HepG2 (cell line): ENCODE results near the gene PDE2A. TPM values are rescaled to one million over a fixed set of nuclear protein-coding genes. Genes with fewer than 3 reads are reported as not detected.

Experiments
- ATAC-seq: fragments of 200-7000 bp; cut with Tn5 transposase; 3 replicates; pipeline ENCODE4 v1.9.1; 2020; ENCODE audit warnings: mild to moderate bottlenecking, moderate library complexity
- BruUV-seq: library from RNA; stranded (reverse); fragments of 400-500 nt; replicated peaks from 2 replicates; lab custom pipeline; 2021; lab: Mats Ljungman, UMichigan
- CTCF ChIA-PET: fragments of 300-600 bp; formaldehyde crosslinking; extraction: SDS; loops from one replicate; lab custom pipeline; 2021; ENCODE audit warnings: low total read pairs, inconsistent platforms, low intra/inter-chr PET ratio; lab: Yijun Ruan, JAX
- POLR2A ChIA-PET: fragments of 350-600 bp; sonication (Branson Sonifier 250); formaldehyde crosslinking; loops from one replicate; lab custom pipeline; 2020; ENCODE audit warnings: antibody characterized with exemption, inconsistent platforms; lab: Yijun Ruan, JAX
- DNase-seq: peaks from one replicate; pipeline ENCODE4 v3.0.0-alpha.2; 2015; ENCODE audit warnings: low spot score
- FAIRE-seq: peaks from 3 replicates; lab custom pipeline; 2011; peaks lifted over from hg19 to GRCh38; lab: Jason Lieb, UNC
- H2AFZ ChIP-seq: one replicate; pipeline ENCODE4 v1.6.1; 2011; ENCODE audit warnings: low read length, inconsistent platforms
- H3K27ac ChIP-seq: fragments of 300-600 bp; 3 replicates; pipeline ENCODE4 v1.8.0; 2011; ENCODE audit warnings: mixed run types, mild to moderate bottlenecking, mixed read lengths, low read length, inconsistent platforms; ENCODE audit not compliant: insufficient read depth; ENCODE audit errors: extremely low read length
- H3K27me3 ChIP-seq, 2 experiments: fragments of 200-600 bp in 1 of 2; 2 replicates in 1 of 2; 3 replicates in 1 of 2; pipeline versions ENCODE4 v1.6.0 to v1.8.0; 2011; ENCODE audit warnings: low read length in 2 of 2, mild to moderate bottlenecking in 2 of 2, moderate library complexity in 2 of 2, inconsistent platforms in 1 of 2; ENCODE audit not compliant: insufficient read depth in 2 of 2, control insufficient read depth in 1 of 2
- H3K36me3 ChIP-seq, 2 experiments: fragments of 200-600 bp in 1 of 2; replicated peaks in 1 of 2; 2 replicates in 1 of 2; 3 replicates in 1 of 2; pipeline versions ENCODE4 v1.5.1 to v1.8.0; 2011; ENCODE audit warnings: low read length in 2 of 2, inconsistent platforms in 1 of 2; ENCODE audit not compliant: insufficient read depth in 2 of 2, control insufficient read depth in 1 of 2
- H3K4me1 ChIP-seq: 2 replicates; pipeline ENCODE4 v1.5.1; 2012; ENCODE audit warnings: low read length, inconsistent platforms; ENCODE audit not compliant: insufficient read depth
- H3K4me2 ChIP-seq: 2 replicates; pipeline ENCODE4 v1.6.0; 2011; ENCODE audit warnings: low read depth, low read length, inconsistent platforms
- H3K4me3 ChIP-seq, 3 experiments: fragments of 200-600 bp in 1 of 3; sonication (generic), shearing (Covaris generic) in 1 of 3; replicated peaks in 1 of 3; 2 replicates each; pipeline ENCODE4 v1.5.1; 2011 to 2016; ENCODE audit warnings: low read length in 3 of 3, inconsistent platforms in 2 of 3, low read depth in 2 of 3, mild to moderate bottlenecking in 2 of 3, control low read depth in 1 of 3, mixed read lengths in 1 of 3; ENCODE audit not compliant: insufficient read depth in 1 of 3
- H3K79me2 ChIP-seq: one replicate; pipeline ENCODE4 v1.6.1; 2011; ENCODE audit warnings: low read length, inconsistent platforms; ENCODE audit not compliant: insufficient read depth
- H3K9ac ChIP-seq: 2 replicates; pipeline ENCODE4 v1.6.0; 2011; ENCODE audit warnings: mild to moderate bottlenecking, low read depth, low read length, inconsistent platforms; ENCODE audit not compliant: insufficient read depth
- H3K9me3 ChIP-seq: 2 replicates; pipeline ENCODE4 v1.5.1; 2012; ENCODE audit warnings: mild to moderate bottlenecking, low read length
- H4K20me1 ChIP-seq: 2 replicates; pipeline ENCODE4 v1.6.0; 2011; ENCODE audit warnings: inconsistent platforms, mild to moderate bottlenecking, low read length, moderate library complexity; ENCODE audit not compliant: insufficient read depth
- BHLHE40 ChIP-seq: IDR thresholded peaks from 2 replicates; pipeline ENCODE4 v1.6.1; 2011; ENCODE audit warnings: low read length, improper control_type of control experiment
- CENPBD1 ChIP-seq: sonication (generic); formaldehyde crosslinking; IDR thresholded peaks from 2 replicates; pipeline ENCODE4 v1.8.0; 2022; ENCODE audit warnings: missing genetic modification reagents, low read depth, mild to moderate bottlenecking, borderline replicate concordance
- DMAP1 ChIP-seq: IDR thresholded peaks from 2 replicates; pipeline ENCODE4 v1.6.1; 2016
- GABPB1 ChIP-seq: IDR thresholded peaks from 2 replicates; pipeline ENCODE4 v1.6.1; 2016; ENCODE audit warnings: mild to moderate bottlenecking, missing genetic modification reagents, moderate library complexity, missing compliant biosample characterization
- KDM2A ChIP-seq: sonication (generic); formaldehyde crosslinking; IDR thresholded peaks from 2 replicates; pipeline ENCODE4 v1.4.0; 2020; ENCODE audit warnings: low read depth, missing genetic modification reagents, borderline replicate concordance
- NR2F1 ChIP-seq, 2 experiments: fragments of 450-650 bp in 1 of 2; formaldehyde crosslinking in 1 of 2; IDR thresholded peaks; 2 replicates each; pipeline versions ENCODE4 v1.5.0 to v1.6.1; 2016 to 2020; ENCODE audit warnings: mild to moderate bottlenecking in 1 of 2, missing compliant biosample characterization in 1 of 2, missing genetic modification reagents in 1 of 2, moderate library complexity in 1 of 2
- NR2F2 ChIP-seq: IDR thresholded peaks from 2 replicates; pipeline ENCODE4 v1.6.1; 2012; ENCODE audit warnings: low read depth, inconsistent platforms, borderline replicate concordance
- NR2F6 ChIP-seq, 2 experiments: IDR thresholded peaks; 2 replicates each; pipeline ENCODE4 v1.6.1; 2016; ENCODE audit warnings: antibody characterized with exemption in 1 of 2, mild to moderate bottlenecking in 1 of 2
- RAD51 ChIP-seq: fragments of 450-650 bp; IDR thresholded peaks from 2 replicates; pipeline ENCODE4 v1.6.1; 2016; ENCODE audit warnings: borderline replicate concordance
- TAF1 ChIP-seq: sonication (generic); formaldehyde crosslinking; IDR thresholded peaks from 2 replicates; pipeline ENCODE4 v1.4.0; 2020; ENCODE audit warnings: missing genetic modification reagents
- ZBTB8A ChIP-seq: sonication (generic); formaldehyde crosslinking; IDR thresholded peaks from 2 replicates; pipeline ENCODE4 v1.4.0; 2020; ENCODE audit warnings: mild to moderate bottlenecking, low read depth, missing genetic modification reagents, borderline replicate concordance
- ZNF280B ChIP-seq: sonication (generic); formaldehyde crosslinking; IDR thresholded peaks from 2 replicates; pipeline ENCODE4 v1.5.0; 2020; ENCODE audit warnings: missing genetic modification reagents, mild to moderate bottlenecking, borderline replicate concordance
- ZNF343 ChIP-seq: sonication (generic); formaldehyde crosslinking; IDR thresholded peaks from 2 replicates; pipeline ENCODE4 v1.4.0; 2020; ENCODE audit warnings: mild to moderate bottlenecking, missing genetic modification reagents
- ZNF382 ChIP-seq: sonication (generic); formaldehyde crosslinking; IDR thresholded peaks from 2 replicates; pipeline ENCODE4 v1.5.0; 2020; ENCODE audit warnings: missing genetic modification reagents, mild to moderate bottlenecking, borderline replicate concordance
- ZNF660 ChIP-seq: sonication (generic); formaldehyde crosslinking; IDR thresholded peaks from 2 replicates; pipeline ENCODE4 v1.5.1; 2020; ENCODE audit warnings: mild to moderate bottlenecking, low read depth, missing genetic modification reagents, borderline replicate concordance
- WGBS: methylation state at CpG from one replicate; pipeline ENCODE4 v1.1.6; 2017; ENCODE audit warnings: low lambda C conversion rate; 5-methylcytosine and 5-hydroxymethylcytosine counted together
- in situ Hi-C: cut with HindIII; loops from 2 replicates; pipeline ENCODE4 v1.10.0; 2017; ENCODE audit warnings: low pct_unique_long_range_greater_than_20kb; ENCODE audit not compliant: extremely low pct_ligation_motif_present
- intact Hi-C: fragments of 100-400 bp; cut with micrococcal nuclease; formaldehyde crosslinking; loops from one replicate; pipeline ENCODE4 v1.10.0; 2022; ENCODE audit not compliant: unreplicated experiment
- polyA plus RNA-seq, 8 experiments: library from polyadenylated mRNA; depleted of rRNA in 3 of 8; stranded (reverse) in 7 of 8; unstranded in 1 of 8; fragments of >200 nt; fragmentation: Illumina TruSeq in 4 of 8; extraction: Trizol in 4 of 8; gene quantifications; 2 replicates each; pipeline versions ENCODE4 v1.2.1 to v1.2.3, GENCODE V29; 2011 to 2016; ENCODE audit warnings: low read depth in 4 of 8, missing spikeins in 1 of 8, mixed read lengths in 1 of 8; ENCODE audit not compliant: insufficient read depth in 1 of 8
- total RNA-seq, 5 experiments: library from RNA; depleted of rRNA; stranded (reverse); fragments of >200 nt; fragmentation: Illumina TruSeq; extraction: Trizol; gene quantifications; 2 replicates each; pipeline ENCODE4 v1.2.3, GENCODE V29; 2016; ENCODE audit warnings: low read depth in 1 of 5
- TF ChIP-seq, protein P1 (sequence below): IDR thresholded peaks from 2 replicates; pipeline ENCODE4 v1.6.1; 2012; ENCODE audit warnings: low read depth, low read length, improper control_type of control experiment
- TF ChIP-seq, protein P2 (sequence below): sonication (generic); formaldehyde crosslinking; IDR thresholded peaks from 2 replicates; pipeline ENCODE4 v1.8.0; 2022; ENCODE audit warnings: mild to moderate bottlenecking, missing genetic modification reagents

Gene PDE2A
- total and polyA plus RNA-seq, 2 of the 13 experiments (the other 11 are each of a cell fraction or from before 2014, with no cell fraction given), result 3.1 TPM; not detected in 1

- Histone ChIP-seq H3K27me3 (peaks cover 2 to 38% of the 10 kb centered on the region in 2 experiments; a peak in 4 of 5 replicates), H3K9ac (no peak overlapping the region), H3K4me3 (no peak overlapping the region), H3K9me3 (no peaks in the 10 kb centered on the region), H4K20me1 (no peaks in the 10 kb centered on the region), H3K36me3 (no peaks in the 10 kb centered on the region), H3K27ac (no peak overlapping the region), H3K4me1 (peaks cover 11% of the 10 kb centered on the region; the same call in 1 of the 2 replicates), H3K79me2 (no peaks in the 10 kb centered on the region), H2AFZ (no peak overlapping the region), H3K4me2 (no peak overlapping the region; the same call in 1 of the 2 replicates)
- WGBS, result 17% methylated on average over 4 of the region's 8 CpGs
- ChIA-PET POLR2A (no interaction called here), CTCF (no interaction called here)
- in situ Hi-C loops, result loop anchor here (5.0 kb wide), 1 partner anchor 103 kb away; no protein-coding TSS in a partner anchor
- BruUV-seq, result no TSS peak
- DNase-seq (no peak), ATAC-seq (no peak), FAIRE-seq (no peak)
- intact Hi-C loops, result no loop called here
- TF ChIP-seq TAF1 (CRISPR knock-in tag), result no peak
- TF ChIP-seq BHLHE40, result no peak
- no peak for TF ChIP-seq ZNF280B (CRISPR knock-in tag)
- TF ChIP-seq NR2F2, result peak; percentile 46; the same call in 1 of the 2 replicates
- no peak for TF ChIP-seq GABPB1
- 0 out of 4 replicates have a peak, but pooled peaks of 1 of the 2 experiments have one; percentile 14 for TF ChIP-seq NR2F1 (CRISPR knock-in tag; IDR thresholded peaks at IDR 0.05)
- no peak for TF ChIP-seq ZBTB8A (CRISPR knock-in tag)
- no peak for TF ChIP-seq RAD51
- TF ChIP-seq ZNF660 (CRISPR knock-in tag), result no peak
- no peak for TF ChIP-seq KDM2A (CRISPR knock-in tag)
- TF ChIP-seq NR2F6 (IDR thresholded peaks at IDR 0.05), result peak; percentile 37; the same call in 1 of the 2 replicates
- TF ChIP-seq NR2F6 (CRISPR knock-in tag; IDR thresholded peaks at IDR 0.05), result 0 out of 2 replicates have a peak, but pooled peaks have one; percentile 30
- no peak for TF ChIP-seq DMAP1
- TF ChIP-seq CENPBD1 (CRISPR knock-in tag), result no peak
- no peak for TF ChIP-seq ZNF343
- TF ChIP-seq ZNF382 (CRISPR knock-in tag), result no peak
- TF ChIP-seq, protein P1, sequence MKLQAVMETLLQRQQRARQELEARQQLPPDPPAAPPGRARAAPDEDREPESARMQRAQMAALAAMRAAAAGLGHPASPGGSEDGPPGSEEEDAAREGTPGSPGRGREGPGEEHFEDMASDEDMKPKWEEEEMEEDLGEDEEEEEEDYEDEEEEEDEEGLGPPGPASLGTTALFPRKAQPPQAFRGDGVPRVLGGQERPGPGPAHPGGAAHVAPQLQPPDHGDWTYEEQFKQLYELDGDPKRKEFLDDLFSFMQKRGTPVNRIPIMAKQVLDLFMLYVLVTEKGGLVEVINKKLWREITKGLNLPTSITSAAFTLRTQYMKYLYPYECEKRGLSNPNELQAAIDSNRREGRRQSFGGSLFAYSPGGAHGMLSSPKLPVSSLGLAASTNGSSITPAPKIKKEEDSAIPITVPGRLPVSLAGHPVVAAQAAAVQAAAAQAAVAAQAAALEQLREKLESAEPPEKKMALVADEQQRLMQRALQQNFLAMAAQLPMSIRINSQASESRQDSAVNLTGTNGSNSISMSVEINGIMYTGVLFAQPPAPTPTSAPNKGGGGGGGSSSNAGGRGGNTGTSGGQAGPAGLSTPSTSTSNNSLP, result no peak
- TF ChIP-seq, protein P2, sequence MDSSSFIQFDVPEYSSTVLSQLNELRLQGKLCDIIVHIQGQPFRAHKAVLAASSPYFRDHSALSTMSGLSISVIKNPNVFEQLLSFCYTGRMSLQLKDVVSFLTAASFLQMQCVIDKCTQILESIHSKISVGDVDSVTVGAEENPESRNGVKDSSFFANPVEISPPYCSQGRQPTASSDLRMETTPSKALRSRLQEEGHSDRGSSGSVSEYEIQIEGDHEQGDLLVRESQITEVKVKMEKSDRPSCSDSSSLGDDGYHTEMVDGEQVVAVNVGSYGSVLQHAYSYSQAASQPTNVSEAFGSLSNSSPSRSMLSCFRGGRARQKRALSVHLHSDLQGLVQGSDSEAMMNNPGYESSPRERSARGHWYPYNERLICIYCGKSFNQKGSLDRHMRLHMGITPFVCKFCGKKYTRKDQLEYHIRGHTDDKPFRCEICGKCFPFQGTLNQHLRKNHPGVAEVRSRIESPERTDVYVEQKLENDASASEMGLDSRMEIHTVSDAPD (CRISPR knock-in tag), result no peak
Observed at GRCh38 chr11:72574548-72575460, 99.4 kb downstream of the PDE2A start.
